Measurements from ENCODE around the gene NHLRC3. TPM values are rescaled to one million over a fixed set of nuclear protein-coding genes. Genes with fewer than 3 reads are reported as not detected.

The NHLRC3 gene
- total and polyA plus RNA-seq, 2 of the 8 experiments (the other 6 are each of a cell fraction or from before 2014, with no cell fraction given) = 13.1 to 16.9 TPM

DNA sequence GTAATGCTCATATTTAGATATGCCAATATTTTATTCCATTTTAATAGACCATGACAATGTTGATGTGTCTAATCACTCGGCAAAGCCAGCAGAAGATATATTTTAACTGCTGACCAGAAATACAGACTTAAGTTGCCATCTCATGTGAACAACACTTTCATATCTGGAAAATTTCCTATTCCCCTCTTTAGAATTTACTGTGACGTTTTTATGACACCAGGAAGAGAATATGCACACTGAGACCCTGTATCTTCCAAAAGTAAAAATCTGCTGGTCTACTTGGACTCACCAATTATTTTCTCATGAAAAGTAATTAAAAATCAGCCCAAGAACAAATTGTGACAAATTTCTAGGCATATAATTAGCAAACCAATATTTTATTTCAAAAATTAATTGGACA is 2.5 kb upstream of the NHLRC3 start (continued):
- TF ChIP-seq, protein P1, sequence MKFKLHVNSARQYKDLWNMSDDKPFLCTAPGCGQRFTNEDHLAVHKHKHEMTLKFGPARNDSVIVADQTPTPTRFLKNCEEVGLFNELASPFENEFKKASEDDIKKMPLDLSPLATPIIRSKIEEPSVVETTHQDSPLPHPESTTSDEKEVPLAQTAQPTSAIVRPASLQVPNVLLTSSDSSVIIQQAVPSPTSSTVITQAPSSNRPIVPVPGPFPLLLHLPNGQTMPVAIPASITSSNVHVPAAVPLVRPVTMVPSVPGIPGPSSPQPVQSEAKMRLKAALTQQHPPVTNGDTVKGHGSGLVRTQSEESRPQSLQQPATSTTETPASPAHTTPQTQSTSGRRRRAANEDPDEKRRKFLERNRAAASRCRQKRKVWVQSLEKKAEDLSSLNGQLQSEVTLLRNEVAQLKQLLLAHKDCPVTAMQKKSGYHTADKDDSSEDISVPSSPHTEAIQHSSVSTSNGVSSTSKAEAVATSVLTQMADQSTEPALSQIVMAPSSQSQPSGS (IDR thresholded peaks at IDR 0.05; ENCODE audit: low read length) = no peak
- TF ChIP-seq HDAC6 (IDR thresholded peaks at IDR 0.05; ENCODE audit: low read depth, low read length) = no peak
- TF ChIP-seq, protein P2, sequence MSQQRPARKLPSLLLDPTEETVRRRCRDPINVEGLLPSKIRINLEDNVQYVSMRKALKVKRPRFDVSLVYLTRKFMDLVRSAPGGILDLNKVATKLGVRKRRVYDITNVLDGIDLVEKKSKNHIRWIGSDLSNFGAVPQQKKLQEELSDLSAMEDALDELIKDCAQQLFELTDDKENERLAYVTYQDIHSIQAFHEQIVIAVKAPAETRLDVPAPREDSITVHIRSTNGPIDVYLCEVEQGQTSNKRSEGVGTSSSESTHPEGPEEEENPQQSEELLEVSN (IDR thresholded peaks at IDR 0.05) = no peak
- TF ChIP-seq CREB1 (IDR thresholded peaks at IDR 0.05) = no peak
